H1 (cell line): ENCODE results near the gene PEX12. TPM values are rescaled to one million over a fixed set of nuclear protein-coding genes. Genes with fewer than 3 reads are reported as not detected.

Source experiments
- ATF3 ChIP-seq: IDR thresholded peaks from 2 replicates; pipeline ENCODE4 v1.6.1; 2011; ENCODE audit warnings: low read depth, mild to moderate bottlenecking, low read length; ENCODE audit not compliant: insufficient read depth
- CHD7 ChIP-seq: fragments of 300-600 bp; sonication (generic); IDR thresholded peaks from 2 replicates; pipeline ENCODE4 v1.7.1; 2012; ENCODE audit warnings: low read length, moderate library complexity, mild to moderate bottlenecking, inconsistent platforms; ENCODE audit not compliant: insufficient replicate concordance
- CREB1 ChIP-seq: IDR thresholded peaks from 2 replicates; pipeline ENCODE4 v1.6.1; 2012; ENCODE audit warnings: inconsistent platforms
- E2F6 ChIP-seq: IDR thresholded peaks from 2 replicates; pipeline ENCODE4 v1.6.1; 2012; ENCODE audit warnings: inconsistent platforms
- EP300 ChIP-seq, 2 experiments: IDR thresholded peaks; 1 replicate in 1 of 2; 2 replicates in 1 of 2; pipeline ENCODE4 v1.6.1; 2011 to 2012; ENCODE audit warnings: low read depth in 2 of 2, low read length in 2 of 2, mild to moderate bottlenecking in 2 of 2, borderline replicate concordance in 1 of 2, inconsistent platforms in 1 of 2, moderate library complexity in 1 of 2
- EZH2 ChIP-seq: fragments of 200-600 bp; sonication (generic); IDR thresholded peaks from 2 replicates; pipeline ENCODE4 v1.7.1; 2012; ENCODE audit warnings: low read depth, mild to moderate bottlenecking, moderate library complexity, low read length, inconsistent platforms; ENCODE audit not compliant: severe bottlenecking
- SIRT6 ChIP-seq: IDR thresholded peaks from one replicate; pipeline ENCODE4 v1.7.1; 2012; ENCODE audit warnings: low read length, inconsistent platforms
- SP1 ChIP-seq: IDR thresholded peaks from 2 replicates; pipeline ENCODE4 v1.6.1; 2011; ENCODE audit warnings: low read depth, low read length
- SP2 ChIP-seq: IDR thresholded peaks from 2 replicates; pipeline ENCODE4 v1.6.1; 2012; ENCODE audit warnings: mild to moderate bottlenecking, low read length, inconsistent platforms
- TCF12 ChIP-seq: IDR thresholded peaks from 2 replicates; pipeline ENCODE4 v1.6.1; 2011; ENCODE audit warnings: low read depth, mild to moderate bottlenecking, low read length
- TEAD4 ChIP-seq: IDR thresholded peaks from 2 replicates; pipeline ENCODE4 v1.6.1; 2012; ENCODE audit warnings: low read depth, low read length, inconsistent platforms, mixed read lengths
- YY1 ChIP-seq: IDR thresholded peaks from 2 replicates; pipeline ENCODE4 v1.6.1; 2011; ENCODE audit warnings: low read depth, mild to moderate bottlenecking, low read length
- polyA plus RNA-seq, 7 experiments: library from polyadenylated mRNA; depleted of rRNA in 3 of 7; stranded (reverse) in 5 of 7; unstranded in 2 of 7; fragments of >200 nt in 5 of 7; fragments of 200-250 nt in 2 of 7; gene quantifications; 1 replicate in 5 of 7; 2 replicates in 1 of 7; 4 replicates in 1 of 7; pipeline versions ENCODE4 v1.2.1 to v1.2.3, GENCODE V29; 2011 to 2013; ENCODE audit warnings: missing spikeins in 2 of 7, mixed read lengths in 2 of 7
- total RNA-seq: library from RNA; stranded (reverse); fragmentation: NEBNext Ultra II Directional; extraction: Animal tissue kit (Norgen Biotek cat#: 25700); gene quantifications from 2 replicates; pipeline ENCODE4 v1.2.1, GENCODE V29; 2021

The PEX12 gene
- total and polyA plus RNA-seq, 2 of the 8 experiments (the other 6 are each of a cell fraction or from before 2014, with no cell fraction given) = 3.0 to 5.9 TPM

GRCh38 chr17:35554668-35555067, 23.7 kb downstream of the PEX12 start (continued):
- TF ChIP-seq CHD7 = no peak
- TF ChIP-seq EP300 (IDR thresholded peaks at IDR 0.05; ENCODE audit: borderline replicate concordance in 1 of 2, low read depth in 2 of 2, low read length in 2 of 2) = no peak
- no peak for TF ChIP-seq CREB1
- TF ChIP-seq SIRT6 = no peak
- TF ChIP-seq TEAD4 = no peak
- no peak for TF ChIP-seq TCF12
- TF ChIP-seq E2F6 = no peak
- no peak for TF ChIP-seq SP2
- no peak for TF ChIP-seq SP1
- TF ChIP-seq EZH2 = no peak
- no peak for TF ChIP-seq ATF3
- TF ChIP-seq YY1 = no peak
